OCI-LY7 (cell line): ENCODE data around the gene GAMT.

ENCODE experiments used
- CTCF ChIP-seq: fragments of 200-600 bp; sonication (generic); conservative IDR thresholded peaks from 2 replicates; pipeline ENCODE4 v1.5.1; 2014; ENCODE audit warnings: mild to moderate bottlenecking, antibody characterized with exemption, low read length, moderate library complexity, mixed read lengths
- EZH2phosphoT487 ChIP-seq: fragments of 200-600 bp; sonication (generic); IDR thresholded peaks from 2 replicates; pipeline ENCODE4 v1.6.1; 2018; ENCODE audit warnings: low read depth, borderline replicate concordance, mild to moderate bottlenecking, mixed run types, antibody characterized with exemption, low read length, moderate library complexity, mixed read lengths

- TF ChIP-seq CTCF = no peak
- no peak for TF ChIP-seq EZH2phosphoT487
Measured at GRCh38 chr19:1366296-1366695, 35.0 kb downstream of the GAMT start.
